CD4-positive, alpha-beta T cell treated with Interleukin-4 for 4 hours (primary cell): ENCODE results near the gene FAM222B.
A peak's percentile ranks its signal among the peaks of the same experiment; 100 is the strongest.
"Not testable (repeated sequence)": the region's sequence is repeated elsewhere in the genome, so short reads cannot be mapped to it uniquely, and the experiment has no call there.

Experiments used
- DNase-seq: peaks from one replicate; pipeline ENCODE4 v3.0.0-alpha.2; 2020

The FAM222B gene

GRCh38 chr17:28726226-28726626, 116.4 kb downstream of the FAM222B start, which contains the start of gene TLCD1:
Gene TLCD1, minus strand, starts transcription at chr17:28726233. Its CDS starts 136 bp downstream, at chr17:28726097.
- peak; percentile 53 for DNase-seq

GRCh38 chr17:28725660-28726225, 116.8 kb downstream of the FAM222B start:
- no peak for DNase-seq

- no peak for DNase-seq
Observed at GRCh38 chr17:28725166-28725659, 117.4 kb downstream of the FAM222B start.

- DNase-seq, result no peak
Observed at GRCh38 chr17:28724500-28725165, 118.0 kb downstream of the FAM222B start.

- DNase-seq, result not testable (repeated sequence)
Observed at GRCh38 chr17:28723836-28724499, 118.6 kb downstream of the FAM222B start.

GRCh38 chr17:28723159-28723835, 119.3 kb downstream of the FAM222B start:
- no peak for DNase-seq

- no peak for DNase-seq
Observed at GRCh38 chr17:28722417-28723158, 120.0 kb downstream of the FAM222B start.

- not testable (repeated sequence) for DNase-seq
Observed at GRCh38 chr17:28720997-28721329, 121.6 kb downstream of the FAM222B start.

- peak; percentile 23 for DNase-seq
Observed at GRCh38 chr17:28720247-28720996, 122.2 kb downstream of the FAM222B start.

- no peak for DNase-seq
Observed at GRCh38 chr17:28719021-28719433, 123.6 kb downstream of the FAM222B start.

- no peak for DNase-seq
Observed at GRCh38 chr17:28718333-28719020, 124.1 kb downstream of the FAM222B start.

GRCh38 chr17:28717578-28718332, 124.8 kb downstream of the FAM222B start, which contains the start of gene RAB34:
Gene RAB34, minus strand, starts transcription at chr17:28717868. Its CDS starts 602 bp downstream, at chr17:28717266.
- no peak for DNase-seq

GRCh38 chr17:28716740-28717577, 125.6 kb downstream of the FAM222B start:
- DNase-seq, result no peak

GRCh38 chr17:28715217-28715616, 127.4 kb downstream of the FAM222B start:
- no peak for DNase-seq

- no peak for DNase-seq
Observed at GRCh38 chr17:28714281-28714680, 128.3 kb downstream of the FAM222B start.

GRCh38 chr17:28712705-28713415, 129.7 kb downstream of the FAM222B start:
- no peak for DNase-seq

- peak; percentile 60 for DNase-seq
Observed at GRCh38 chr17:28712032-28712704, 130.4 kb downstream of the FAM222B start.

- no peak for DNase-seq
Observed at GRCh38 chr17:28711723-28712031, 130.9 kb downstream of the FAM222B start, which contains the start of gene PROCA1. Gene PROCA1, minus strand, starts transcription at chr17:28711888. Its CDS starts 228 bp downstream, at chr17:28711660.
